Uterus (tissue), 2 donors: ENCODE results near the gene PACRG.

Experiments used
- CTCF ChIP-seq, 4 experiments: fragments of 200-600 bp in 2 of 4; fragments of 450-650 bp in 2 of 4; sonication (generic) in 2 of 4; IDR thresholded peaks; one replicate each; pipeline ENCODE4 v1.5.1; 2016 to 2019; ENCODE audit warnings: antibody characterized with exemption in 4 of 4, mild to moderate bottlenecking in 2 of 4, moderate library complexity in 1 of 4
- POLR2A ChIP-seq, 2 donors: fragments of 450-650 bp; IDR thresholded peaks; one replicate each; pipeline ENCODE4 v1.6.1; 2016; ENCODE audit warnings: antibody characterized with exemption in 2 of 2, mild to moderate bottlenecking in 1 of 2, moderate library complexity in 1 of 2

- TF ChIP-seq CTCF (IDR thresholded peaks at IDR 0.05), result no peak
- no peak for TF ChIP-seq POLR2A (IDR thresholded peaks at IDR 0.05)
Measured at GRCh38 chr6:162772466-162772865, 44.7 kb downstream of the PACRG start.
